ENCODE results near the gene PABPN1. TPM values are rescaled to one million over a fixed set of nuclear protein-coding genes. Genes with fewer than 3 reads are reported as not detected.
A peak's percentile ranks its signal among the peaks of the same experiment; 100 is the strongest.
"Not testable (repeated sequence)": the region's sequence is repeated elsewhere in the genome, so short reads cannot be mapped to it uniquely, and the experiment has no call there.

PABPN1 gene
- total RNA-seq: 46.2 and 52.8 TPM in 2 replicates

DNA sequence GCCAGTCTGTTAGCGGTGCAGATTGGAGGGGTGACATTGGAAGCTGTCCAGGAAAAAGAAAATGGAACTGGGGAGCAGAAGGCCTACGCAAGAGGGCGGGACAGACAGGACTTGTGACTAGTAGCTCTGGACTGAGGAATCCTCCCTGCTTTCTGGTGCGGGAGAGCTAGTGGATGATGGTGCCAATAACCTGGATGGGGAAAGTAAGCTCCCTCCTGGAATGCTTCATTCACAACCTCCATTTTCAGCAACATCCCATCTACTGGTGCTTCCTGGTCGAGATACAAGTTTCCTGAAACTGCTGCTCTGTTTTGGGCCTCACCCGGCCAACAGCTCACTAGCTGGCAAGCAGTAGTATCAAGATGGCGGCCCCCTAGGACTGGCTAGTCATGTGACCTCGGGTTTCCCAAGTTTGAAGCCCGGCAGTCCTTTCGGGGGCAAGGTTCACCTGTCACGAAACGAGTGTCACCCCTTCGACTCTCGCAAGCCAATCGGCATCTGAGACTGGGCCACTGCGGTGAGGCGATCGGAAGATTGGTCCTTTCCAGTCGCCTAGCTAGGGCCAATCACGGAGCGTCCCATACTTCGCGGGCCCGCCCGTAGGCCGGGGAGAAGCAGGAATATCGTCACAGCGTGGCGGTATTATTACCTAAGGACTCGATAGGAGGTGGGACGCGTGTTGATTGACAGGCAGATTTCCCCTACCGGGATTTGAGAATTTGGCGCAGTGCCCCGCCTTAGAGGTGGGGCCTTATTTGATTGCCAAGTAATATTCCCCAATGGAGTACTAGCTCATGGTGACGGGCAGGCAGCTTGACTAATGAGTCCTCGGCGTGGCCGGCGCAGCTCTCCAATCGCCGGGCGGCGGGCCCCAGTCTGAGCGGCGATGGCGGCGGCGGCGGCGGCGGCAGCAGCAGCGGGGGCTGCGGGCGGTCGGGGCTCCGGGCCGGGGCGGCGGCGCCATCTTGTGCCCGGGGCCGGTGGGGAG, at the start of gene PABPN1:
TSS of gene PABPN1 (plus strand) at position 874 of the 988 bp plus-strand sequence. CDS start at position 887, 13 bp downstream.
- DNase-seq (ENCODE audit: low read depth in 2 of 2): peak; percentile 100

GRCh38 chr14:23275412-23275811, 45.8 kb upstream of the PABPN1 start:
- no peak for DNase-seq (ENCODE audit: low read depth in 2 of 2)

GRCh38 chr14:23277189-23277588, 44.1 kb upstream of the PABPN1 start:
- DNase-seq (ENCODE audit: low read depth in 2 of 2): no peak

- not testable (repeated sequence) for DNase-seq (ENCODE audit: low read depth in 2 of 2)
These were observed 43.3 kb upstream of the PABPN1 start for GRCh38 chr14:23277928-23278327.

DNA sequence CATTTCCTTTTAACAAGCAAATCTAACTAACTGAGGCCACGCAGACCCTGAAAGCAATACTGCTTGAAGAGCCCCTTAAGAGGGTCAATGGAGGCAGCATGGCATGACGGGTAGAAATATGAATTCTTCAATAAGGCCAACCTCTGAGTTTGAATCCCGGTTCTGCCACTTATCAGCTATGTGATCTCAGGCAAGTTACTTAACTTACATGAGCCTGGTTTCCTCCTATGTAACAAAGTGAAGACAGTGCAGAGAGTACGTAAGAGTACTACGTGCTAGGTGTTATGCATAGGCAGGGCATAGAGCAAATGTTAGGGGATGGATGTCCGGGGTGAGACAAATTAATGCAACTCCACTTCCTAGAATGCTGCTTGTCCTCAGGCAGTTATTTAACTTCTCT, 40.0 kb upstream of the PABPN1 start:
- DNase-seq (ENCODE audit: low read depth in 2 of 2): no peak

GRCh38 chr14:23284654-23285529, 36.4 kb upstream of the PABPN1 start:
- peak in 1 of 2 donors; percentile 28 for DNase-seq (ENCODE audit: low read depth in 2 of 2)

GRCh38 chr14:23285530-23286019, 35.7 kb upstream of the PABPN1 start:
- no peak for DNase-seq (ENCODE audit: low read depth in 2 of 2)

DNA sequence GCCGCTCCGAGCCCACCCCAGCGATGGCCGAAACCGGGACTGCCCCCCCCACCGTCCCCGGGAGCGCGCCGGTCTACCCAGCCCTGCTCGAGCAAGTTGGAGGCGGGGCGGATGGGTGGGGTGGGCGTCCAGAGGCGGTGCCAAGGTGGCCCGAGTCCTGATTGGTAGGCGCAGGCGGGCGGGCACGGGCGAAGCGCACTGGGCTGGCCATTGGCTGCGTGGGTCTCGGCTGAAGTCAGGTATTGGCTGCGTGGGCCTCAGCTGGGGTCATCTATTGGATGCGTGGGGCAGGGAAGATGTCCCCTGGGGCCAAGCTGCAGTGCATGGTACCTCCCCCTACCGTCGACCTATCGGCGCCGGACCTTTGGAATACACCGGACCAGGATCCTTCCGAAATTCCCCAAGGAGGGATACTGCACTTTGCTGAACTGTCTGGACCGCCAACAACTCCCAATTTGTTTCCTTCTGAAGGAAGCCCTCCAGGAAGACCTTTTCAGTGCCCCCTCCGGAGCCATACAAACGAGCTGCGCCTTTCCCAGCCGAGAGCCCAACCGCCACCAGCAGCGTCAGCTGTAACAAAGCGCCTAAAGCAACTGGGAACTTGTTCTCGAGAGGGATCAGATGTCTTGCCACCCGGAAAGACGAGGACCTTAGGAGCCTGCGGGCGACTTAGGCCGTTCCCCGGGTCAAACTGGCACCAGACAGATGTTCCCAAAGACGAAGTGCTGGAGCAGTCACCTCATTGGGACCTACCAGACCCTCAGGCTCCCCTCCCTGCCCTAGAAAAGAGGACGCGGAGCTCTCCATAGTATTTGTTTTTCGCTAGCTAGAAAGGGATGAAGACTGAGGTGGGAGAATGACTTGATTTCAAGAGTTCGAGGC, 35.0 kb upstream of the PABPN1 start, which contains the start of gene HOMEZ:
TSS of gene HOMEZ (minus strand) at position 113 of the 882 bp plus-strand sequence. CDS start 180 bp downstream, outside the sequence.
- peak; percentile 99 for DNase-seq (ENCODE audit: low read depth in 2 of 2)

GRCh38 chr14:23286902-23287479, 34.3 kb upstream of the PABPN1 start:
- no peak for DNase-seq (ENCODE audit: low read depth in 2 of 2)

- DNase-seq (ENCODE audit: low read depth in 2 of 2): peak; percentile 62 to 72
These were observed 26.3 kb upstream of the PABPN1 start for GRCh38 chr14:23294734-23295561.

GRCh38 chr14:23296012-23296777, 25.1 kb upstream of the PABPN1 start:
- DNase-seq (ENCODE audit: low read depth in 2 of 2): no peak

DNA sequence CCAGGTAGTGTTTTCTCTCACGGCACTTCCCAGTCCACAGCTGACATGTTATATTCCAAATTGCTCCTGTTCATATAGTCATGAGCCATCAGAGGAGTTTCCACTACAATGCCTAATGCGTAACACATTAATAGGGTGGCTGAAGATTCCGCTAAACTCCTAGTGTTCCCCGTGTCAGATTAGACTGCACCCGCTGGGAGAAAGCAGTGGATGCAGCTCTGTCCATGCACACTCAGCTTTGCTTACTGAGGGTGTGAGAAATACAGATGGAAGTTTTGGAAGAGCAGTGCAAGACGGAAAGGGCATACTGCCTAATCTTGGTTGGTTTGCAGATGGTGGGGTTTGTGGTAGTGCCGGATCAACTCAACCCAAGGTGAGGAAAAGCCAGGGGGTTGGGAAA, 24.2 kb upstream of the PABPN1 start:
- no peak for DNase-seq (ENCODE audit: low read depth in 2 of 2)

GRCh38 chr14:23297611-23298277, 23.5 kb upstream of the PABPN1 start:
- DNase-seq (ENCODE audit: low read depth in 2 of 2): no peak

GRCh38 chr14:23299211-23299957, 21.9 kb upstream of the PABPN1 start:
- peak; percentile 70 to 71 for DNase-seq (ENCODE audit: low read depth in 2 of 2)

DNA sequence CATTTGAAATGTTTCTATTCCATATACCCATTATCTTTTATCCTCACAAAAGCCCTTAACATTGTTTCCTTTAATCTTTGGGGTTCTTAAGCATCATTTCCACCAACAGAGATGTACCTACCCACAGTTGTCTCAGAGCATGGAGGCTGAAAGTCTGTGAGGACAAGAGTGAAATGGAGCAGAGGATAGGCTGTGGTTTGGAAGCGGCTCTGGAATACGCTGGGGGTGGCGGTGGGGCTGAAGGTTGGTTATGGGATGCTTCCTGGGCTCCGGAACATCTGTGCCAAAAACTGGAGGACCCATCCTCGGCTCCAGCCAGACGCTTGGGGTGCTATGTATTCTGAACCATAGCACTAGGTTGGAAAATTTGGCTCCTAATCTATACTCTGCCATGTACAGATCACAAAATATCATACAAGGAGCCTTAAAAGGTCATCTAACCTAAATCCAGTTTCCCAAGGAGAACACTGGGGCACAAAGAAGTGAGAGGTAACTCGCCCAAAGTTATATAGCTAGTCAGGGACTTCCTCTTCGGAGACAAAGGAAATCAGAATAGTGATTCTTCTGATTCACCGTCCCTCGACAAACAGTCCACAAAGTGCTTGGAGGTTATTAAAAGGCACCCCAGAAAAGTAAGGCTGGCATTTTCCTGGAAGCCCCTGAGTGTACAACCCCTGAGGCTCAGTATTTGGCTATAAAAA, 21.1 kb upstream of the PABPN1 start:
- no peak for DNase-seq (ENCODE audit: low read depth in 2 of 2)

GRCh38 chr14:23300687-23301223, 20.5 kb upstream of the PABPN1 start:
- DNase-seq (ENCODE audit: low read depth in 2 of 2): peak; percentile 33 to 40
